Activated CD4-positive, alpha-beta T cell treated with anti-CD3 and anti-CD28 coated beads for 36 hours (primary cell): ENCODE results near the gene RBM4B. TPM values are rescaled to one million over a fixed set of nuclear protein-coding genes. Genes with fewer than 3 reads are reported as not detected.
"Not testable (repeated sequence)": the region's sequence is repeated elsewhere in the genome, so short reads cannot be mapped to it uniquely, and the experiment has no call there.

ENCODE experiments used
- ATAC-seq: fragments of 200-7000 bp; cut with Tn5 transposase; one replicate; pipeline ENCODE4 v1.10.0; 2021; ENCODE audit warnings: mild to moderate bottlenecking, moderate library complexity
- CTCF ChIA-PET: fragments of 350-600 bp; sonication (Branson Sonifier 250); formaldehyde crosslinking; loops from one replicate; lab custom pipeline; 2021; ENCODE audit warnings: antibody characterized with exemption; lab: Charles Lee
- POLR2A ChIA-PET: fragments of 350-600 bp; sonication (Branson Sonifier 250); formaldehyde crosslinking; loops from one replicate; lab custom pipeline; 2021; ENCODE audit warnings: antibody characterized with exemption, inconsistent platforms; lab: Charles Lee
- DNase-seq: peaks from one replicate; pipeline ENCODE4 v3.0.0-alpha.2; 2020
- H3K27ac Mint-ChIP-seq: one replicate; pipeline ENCODE4 v1.8.0; 2021; ENCODE audit warnings: mixed read lengths
- H3K27me3 Mint-ChIP-seq: one replicate; pipeline ENCODE4 v1.8.0; 2021; ENCODE audit warnings: mixed read lengths
- H3K36me3 Mint-ChIP-seq: one replicate; pipeline ENCODE4 v1.8.0; 2021; ENCODE audit warnings: low read depth, mixed read lengths
- H3K4me1 Mint-ChIP-seq: one replicate; pipeline ENCODE4 v1.8.0; 2021; ENCODE audit warnings: mixed read lengths
- H3K4me3 Mint-ChIP-seq: one replicate; pipeline ENCODE4 v1.8.0; 2021; ENCODE audit warnings: mild to moderate bottlenecking, moderate library complexity, mixed read lengths
- H3K9me3 Mint-ChIP-seq: one replicate; pipeline ENCODE4 v1.8.0; 2021; ENCODE audit warnings: low read depth, mixed read lengths
- intact Hi-C, 2 experiments: fragments of 100-400 bp; cut with DNase I in 1 of 2; cut with micrococcal nuclease in 1 of 2; formaldehyde crosslinking; loops; one replicate each; pipeline versions ENCODE4 v1.14.2 to v1.15.1; 2022 to 2024; cut with DNase I, micrococcal nuclease
- total RNA-seq, 2 experiments: library from RNA; stranded (reverse); gene quantifications; one replicate each; pipeline ENCODE4 v1.2.3, GENCODE V29; 2021

Gene RBM4B
- total RNA-seq, 2 experiments from 2014 or later = 14.7 to 14.8 TPM

DNA sequence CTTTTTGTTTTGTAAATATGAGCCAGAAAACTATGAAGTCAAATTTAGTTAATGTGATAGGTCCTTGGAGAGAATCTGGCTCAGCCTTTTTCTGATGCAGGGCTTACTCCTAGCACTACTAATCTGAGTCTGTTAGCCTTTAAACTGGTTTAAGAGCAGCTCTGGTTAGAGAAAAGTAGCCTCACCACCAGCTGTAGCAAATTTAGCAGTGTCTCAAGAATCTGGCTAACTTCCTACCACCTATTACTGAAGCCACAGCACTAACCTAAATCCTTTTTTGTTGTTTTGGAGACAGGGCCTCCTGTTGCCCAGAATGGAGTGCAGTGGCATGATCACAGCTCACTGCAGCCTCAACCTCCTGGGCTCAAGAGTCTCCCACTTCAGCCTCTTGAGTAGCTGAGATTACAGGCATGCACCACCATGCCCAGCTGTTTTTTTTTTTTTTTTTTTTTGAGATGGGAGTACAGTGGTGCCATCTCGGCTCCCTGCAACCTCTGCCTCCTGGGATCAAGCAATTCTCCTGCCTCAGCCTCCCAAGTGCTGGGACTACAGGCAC is 13.9 kb downstream of the RBM4B start:
- H3K4me3 Mint-ChIP-seq = no peak overlapping the region
- ATAC-seq (no peak), DNase-seq (no peak)
- H3K36me3 Mint-ChIP-seq = peaks cover 37% of the 10 kb centered on the region
- POLR2A ChIA-PET = interaction anchor here (1.4 kb wide), 1 partner anchor 26 kb away, joined by 7 read pairs; the partner anchor contains the start of gene RBM4
- intact Hi-C loops = no loop called here
- no peak overlapping the region for H3K27ac Mint-ChIP-seq
- CTCF ChIA-PET = interaction anchor here (0.7 to 1.4 kb wide), 5 partner anchors 9 to 21 kb away, joined by 3 to 8 read pairs (median 3); partner anchors contain the start of gene RBM4B
- peaks cover 7% of the 10 kb centered on the region for H3K4me1 Mint-ChIP-seq
- H3K9me3 Mint-ChIP-seq = no peaks in the 10 kb centered on the region
- H3K27me3 Mint-ChIP-seq = no peaks in the 10 kb centered on the region

GRCh38 chr11:66659763-66660162 is 17.9 kb downstream of the RBM4B start:
- H3K36me3 Mint-ChIP-seq = peaks cover 28% of the 10 kb centered on the region
- H3K27me3 Mint-ChIP-seq = no peaks in the 10 kb centered on the region
- intact Hi-C loops = no loop called here
- peaks cover 6% of the 10 kb centered on the region for H3K4me1 Mint-ChIP-seq
- H3K9me3 Mint-ChIP-seq = no peaks in the 10 kb centered on the region
- POLR2A ChIA-PET = interaction anchor here (0.6 to 1.3 kb wide), 6 partner anchors 10 to 461 kb away, joined by 3 to 9 read pairs (median 4); partner anchors contain the start of gene RBM14
- H3K4me3 Mint-ChIP-seq = no peak overlapping the region
- CTCF ChIA-PET = no interaction called here
- peak overlapping the region; percentile 12 for H3K27ac Mint-ChIP-seq
- no peak for DNase-seq
- no peak for ATAC-seq

DNA sequence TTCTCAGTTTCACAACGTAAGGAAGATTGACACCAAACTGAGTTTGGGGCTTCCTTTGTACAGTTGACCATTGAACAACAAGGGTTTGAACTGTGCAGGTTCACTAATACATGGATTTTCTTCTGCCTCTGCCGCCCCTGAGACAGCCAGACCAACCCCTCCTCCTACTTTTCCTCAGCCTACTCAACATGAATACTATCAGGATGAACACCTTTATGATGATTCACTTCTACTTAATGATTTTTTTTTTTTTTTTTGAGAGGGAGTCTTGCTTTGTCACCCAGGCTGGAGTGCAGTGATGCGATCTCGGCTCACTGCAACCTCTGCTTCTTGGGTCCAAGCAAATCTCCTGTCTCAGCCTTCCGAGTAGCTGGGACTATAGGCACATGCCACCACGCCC is 24.6 kb downstream of the RBM4B start:
- DNase-seq (no peak), ATAC-seq (peak; percentile 69)
- no peaks in the 10 kb centered on the region for H3K9me3 Mint-ChIP-seq
- intact Hi-C loops = no loop called here
- peaks cover 49% of the 10 kb centered on the region for H3K36me3 Mint-ChIP-seq
- H3K27ac Mint-ChIP-seq = peak overlapping the region; percentile 29
- ChIA-PET POLR2A (interaction anchor here (0.6 kb wide), 1 partner anchor 40 kb away, joined by 3 read pairs; no protein-coding TSS in a partner anchor), CTCF (interaction anchor here (0.7 to 1.3 kb wide), 5 partner anchors 12 to 314 kb away, joined by 3 to 5 read pairs (median 3); no protein-coding TSS in a partner anchor)
- no peaks in the 10 kb centered on the region for H3K27me3 Mint-ChIP-seq
- peaks cover 32% of the 10 kb centered on the region for H3K4me1 Mint-ChIP-seq
- no peak overlapping the region for H3K4me3 Mint-ChIP-seq

DNA sequence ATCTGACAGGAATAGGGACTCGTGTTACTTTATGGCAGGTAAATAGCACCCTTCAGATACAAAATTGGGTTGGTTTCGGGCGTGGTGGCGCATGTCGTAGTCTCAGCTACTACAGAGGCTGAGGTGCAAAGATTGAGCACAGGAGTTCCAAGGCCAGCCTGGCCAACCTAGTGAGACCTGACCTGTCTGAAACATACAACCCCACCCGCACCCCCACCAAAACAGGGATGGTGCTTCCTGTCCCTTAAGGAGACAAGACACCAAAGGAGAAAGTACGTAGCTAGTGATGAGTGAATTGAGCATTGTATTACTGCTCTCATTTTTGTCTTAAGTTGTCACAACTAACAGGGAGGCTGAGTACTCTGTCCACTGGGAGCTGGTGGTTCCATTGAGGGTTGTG is 25.0 kb downstream of the RBM4B start:
- no peaks in the 10 kb centered on the region for H3K27me3 Mint-ChIP-seq
- no peak for ATAC-seq
- intact Hi-C loops = no loop called here
- H3K4me3 Mint-ChIP-seq = no peak overlapping the region
- DNase-seq = no peak
- ChIA-PET POLR2A (interaction anchor here (0.6 kb wide), 1 partner anchor 40 kb away, joined by 3 read pairs; no protein-coding TSS in a partner anchor), CTCF (interaction anchor here (0.7 to 1.3 kb wide), 4 partner anchors 12 to 74 kb away, joined by 3 to 5 read pairs (median 4); no protein-coding TSS in a partner anchor)
- peaks cover 50% of the 10 kb centered on the region for H3K36me3 Mint-ChIP-seq
- H3K9me3 Mint-ChIP-seq = no peaks in the 10 kb centered on the region
- H3K27ac Mint-ChIP-seq = peak overlapping the region; percentile 29
- H3K4me1 Mint-ChIP-seq = peaks cover 33% of the 10 kb centered on the region

DNA sequence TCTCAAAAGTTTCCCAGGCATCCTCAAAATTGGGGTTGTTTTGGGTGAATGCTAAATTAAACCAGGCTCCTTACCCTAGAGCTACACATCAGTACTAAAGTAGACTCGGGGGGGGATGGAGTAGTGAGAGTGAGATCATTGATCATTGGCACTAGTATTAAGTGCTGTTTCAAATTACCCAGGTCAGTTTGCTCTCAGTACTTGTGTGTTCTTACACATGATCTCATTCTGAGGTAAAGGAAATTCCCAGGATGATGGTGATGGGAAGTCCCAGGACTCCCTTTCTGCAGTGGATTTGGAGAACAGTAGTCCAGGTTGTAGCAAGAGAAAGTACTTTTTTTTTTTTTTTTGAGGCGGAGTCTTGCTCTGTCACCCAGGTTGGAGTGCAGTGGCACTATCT is 26.7 kb downstream of the RBM4B start:
- ChIA-PET CTCF (interaction anchor here (1.0 kb wide), 1 partner anchor 58 kb away, joined by 4 read pairs; the partner anchor contains the start of genes CCDC87 and CCS), POLR2A (no interaction called here)
- DNase-seq = no peak
- Mint-ChIP-seq H3K4me1 (peaks cover 50% of the 10 kb centered on the region), H3K9me3 (no peaks in the 10 kb centered on the region), H3K27me3 (no peaks in the 10 kb centered on the region), H3K27ac (no peak overlapping the region), H3K4me3 (no peak overlapping the region), H3K36me3 (peaks cover 64% of the 10 kb centered on the region)
- intact Hi-C loops = no loop called here
- peak; percentile 40 for ATAC-seq

DNA sequence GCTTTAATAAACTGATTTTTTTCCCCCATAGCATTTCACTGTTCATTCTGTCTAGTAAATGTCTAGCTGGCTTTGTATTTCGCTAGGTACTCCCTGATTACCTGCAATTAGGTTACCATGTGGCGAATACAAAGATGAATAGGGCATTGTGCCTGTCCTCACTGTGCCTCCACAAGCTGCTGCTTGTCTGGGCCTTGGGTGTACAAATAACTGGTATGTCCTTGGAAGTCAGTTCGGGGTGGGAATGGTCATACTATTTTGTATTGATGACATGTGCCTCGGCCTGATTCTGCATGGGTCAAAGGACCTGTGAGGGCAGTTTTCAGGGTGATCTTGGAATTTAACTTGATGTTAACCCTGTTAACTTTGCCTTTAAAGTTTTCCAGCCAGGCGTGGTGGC is 27.8 kb downstream of the RBM4B start:
- H3K4me1 Mint-ChIP-seq = peaks cover 59% of the 10 kb centered on the region
- no peak overlapping the region for H3K4me3 Mint-ChIP-seq
- no peak overlapping the region for H3K27ac Mint-ChIP-seq
- ChIA-PET CTCF (interaction anchor here (0.6 to 1.0 kb wide), 4 partner anchors 12 to 639 kb away, joined by 3 to 4 read pairs (median 4); partner anchors contain the start of genes ANKRD13D and RBM4), POLR2A (interaction anchor here (1.0 to 1.7 kb wide), 3 partner anchors 11 to 27 kb away, joined by 4 to 9 read pairs (median 7); partner anchors contain the start of genes RBM4 and RBM4B)
- no peaks in the 10 kb centered on the region for H3K9me3 Mint-ChIP-seq
- ATAC-seq = no peak
- peaks cover 69% of the 10 kb centered on the region for H3K36me3 Mint-ChIP-seq
- no peaks in the 10 kb centered on the region for H3K27me3 Mint-ChIP-seq
- intact Hi-C loops = no loop called here
- no peak for DNase-seq

GRCh38 chr11:66646828-66647227 is 30.9 kb downstream of the RBM4B start:
- POLR2A ChIA-PET = interaction anchor here (0.6 to 2.4 kb wide), 3 partner anchors 8 to 118 kb away, joined by 7 to 8 read pairs (median 8); partner anchors contain the start of gene RBM4
- no peak overlapping the region for H3K4me3 Mint-ChIP-seq
- intact Hi-C loops = no loop called here
- no peaks in the 10 kb centered on the region for H3K27me3 Mint-ChIP-seq
- H3K4me1 Mint-ChIP-seq = peaks cover 75% of the 10 kb centered on the region
- peak overlapping the region; percentile 62 for H3K27ac Mint-ChIP-seq
- ATAC-seq (no peak), DNase-seq (no peak)
- CTCF ChIA-PET = interaction anchor here (0.7 to 3.5 kb wide), 4 partner anchors 9 to 581 kb away, joined by 3 to 21 read pairs (median 6); partner anchors contain the start of genes RBM4 and RBM4B
- peaks cover 88% of the 10 kb centered on the region for H3K36me3 Mint-ChIP-seq
- no peaks in the 10 kb centered on the region for H3K9me3 Mint-ChIP-seq

DNA sequence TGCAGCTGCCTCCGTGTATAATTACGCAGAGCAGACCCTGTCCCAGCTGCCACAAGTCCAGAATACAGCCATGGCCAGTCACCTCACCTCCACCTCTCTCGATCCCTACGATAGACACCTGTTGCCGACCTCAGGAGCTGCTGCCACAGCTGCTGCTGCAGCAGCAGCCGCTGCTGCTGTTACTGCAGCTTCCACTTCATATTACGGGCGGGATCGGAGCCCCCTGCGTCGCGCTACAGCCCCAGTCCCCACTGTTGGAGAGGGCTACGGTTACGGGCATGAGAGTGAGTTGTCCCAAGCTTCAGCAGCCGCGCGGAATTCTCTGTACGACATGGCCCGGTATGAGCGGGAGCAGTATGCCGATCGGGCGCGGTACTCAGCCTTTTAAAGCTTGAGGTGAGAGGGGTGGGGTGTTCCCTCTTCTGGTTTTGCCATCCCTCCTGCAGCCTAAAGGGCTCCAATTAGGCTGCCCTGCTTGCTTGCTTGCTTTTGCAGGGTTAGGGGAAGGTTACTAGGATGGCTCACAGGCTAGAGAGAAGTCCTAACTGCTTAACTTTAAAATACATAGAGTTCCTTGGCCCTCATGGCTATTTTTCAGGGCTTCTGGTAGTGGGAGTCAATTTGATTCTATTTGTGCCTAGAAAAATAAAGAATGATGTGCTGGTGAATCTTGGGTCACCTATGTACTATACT is 33.8 kb downstream of the RBM4B start:
- ATAC-seq = no peak
- intact Hi-C loops = no loop called here
- ChIA-PET POLR2A (interaction anchor here (0.5 to 1.0 kb wide), 4 partner anchors 15 to 320 kb away, joined by 3 to 4 read pairs (median 3); partner anchors contain the start of gene RBM4B), CTCF (interaction anchor here (0.7 to 1.3 kb wide), 3 partner anchors 10 to 132 kb away, joined by 3 read pairs; no protein-coding TSS in a partner anchor)
- H3K4me1 Mint-ChIP-seq = peaks cover 87% of the 10 kb centered on the region
- H3K4me3 Mint-ChIP-seq = peak overlapping the region; percentile 89
- no peak overlapping the region for H3K27ac Mint-ChIP-seq
- no peak for DNase-seq
- no peaks in the 10 kb centered on the region for H3K9me3 Mint-ChIP-seq
- peaks cover 96% of the 10 kb centered on the region for H3K36me3 Mint-ChIP-seq
- no peaks in the 10 kb centered on the region for H3K27me3 Mint-ChIP-seq

GRCh38 chr11:66641834-66642233 is 35.9 kb downstream of the RBM4B start:
- ChIA-PET CTCF (interaction anchor here (0.9 to 1.6 kb wide), 2 partner anchors 24 to 36 kb away, joined by 3 to 5 read pairs; partner anchors contain the start of gene RBM4B), POLR2A (interaction anchor here (0.7 to 1.0 kb wide), 2 partner anchors 33 to 628 kb away, joined by 3 to 6 read pairs; no protein-coding TSS in a partner anchor)
- DNase-seq (no peak), ATAC-seq (no peak)
- no peaks in the 10 kb centered on the region for H3K27me3 Mint-ChIP-seq
- H3K9me3 Mint-ChIP-seq = no peaks in the 10 kb centered on the region
- H3K4me3 Mint-ChIP-seq = peak overlapping the region; percentile 89
- intact Hi-C loops = no loop called here
- H3K4me1 Mint-ChIP-seq = peaks cover 87% of the 10 kb centered on the region
- peak overlapping the region; percentile 80 for H3K27ac Mint-ChIP-seq
- H3K36me3 Mint-ChIP-seq = peaks cover 94% of the 10 kb centered on the region

DNA sequence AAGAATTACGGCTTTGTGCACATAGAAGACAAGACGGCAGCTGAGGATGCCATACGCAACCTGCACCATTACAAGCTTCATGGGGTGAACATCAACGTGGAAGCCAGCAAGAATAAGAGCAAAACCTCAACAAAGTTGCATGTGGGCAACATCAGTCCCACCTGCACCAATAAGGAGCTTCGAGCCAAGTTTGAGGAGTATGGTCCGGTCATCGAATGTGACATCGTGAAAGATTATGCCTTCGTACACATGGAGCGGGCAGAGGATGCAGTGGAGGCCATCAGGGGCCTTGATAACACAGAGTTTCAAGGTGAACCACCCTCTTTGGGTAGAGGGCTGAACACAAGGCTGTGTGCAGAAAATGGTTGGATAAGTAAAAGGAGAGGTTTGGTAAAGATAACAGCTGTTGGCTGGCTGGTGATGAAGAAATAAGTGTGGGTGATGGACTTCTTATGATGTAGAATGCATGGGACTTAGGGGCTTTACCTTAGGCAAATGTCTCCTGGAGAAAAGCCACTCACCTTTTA is 37.8 kb downstream of the RBM4B start:
- Mint-ChIP-seq H3K4me1 (peaks cover 74% of the 10 kb centered on the region), H3K4me3 (peak overlapping the region; percentile 89), H3K27ac (peak overlapping the region; percentile 97), H3K36me3 (peaks cover 79% of the 10 kb centered on the region)
- intact Hi-C loops = loop anchor here (2.0 to 10.0 kb wide), 4 partner anchors 47 to 845 kb away; partner anchors contain the start of genes AIP (in 1 of the 2), CCDC87 (in 1 of the 2), CCS (in 1 of the 2) and KDM2A (in 1 of the 2)
- ChIA-PET CTCF (interaction anchor here (1.1 to 3.0 kb wide), 3 partner anchors 9 to 38 kb away, joined by 3 to 19 read pairs (median 6); partner anchors contain the start of gene RBM4B), POLR2A (interaction anchor here (0.6 to 4.2 kb wide), 3 partner anchors 15 to 139 kb away, joined by 3 to 98 read pairs (median 3); no protein-coding TSS in a partner anchor)
- not testable (repeated sequence) for H3K9me3 Mint-ChIP-seq, ATAC-seq, H3K27me3 Mint-ChIP-seq, DNase-seq
